DLD1 (cell line): Measurements from ENCODE around the gene CDK7.
"Not testable (repeated sequence)": the region's sequence is repeated elsewhere in the genome, so short reads cannot be mapped to it uniquely, and the experiment has no call there.

Experiments
- in situ Hi-C: cut with HindIII; loops from 2 replicates; pipeline ENCODE4 v1.10.0; 2017; ENCODE audit warnings: low sequenced_read_pairs

The CDK7 gene

GRCh38 chr5:69234457-69235268, at the start of gene CDK7:
Gene CDK7, plus strand, starts transcription at chr5:69234886. Its CDS starts 90 bp downstream, at chr5:69234976.
- in situ Hi-C loops = no loop called here

- in situ Hi-C loops = no loop called here
Observed at GRCh38 chr5:69187342-69187741, 47.3 kb upstream of the CDK7 start.

DNA sequence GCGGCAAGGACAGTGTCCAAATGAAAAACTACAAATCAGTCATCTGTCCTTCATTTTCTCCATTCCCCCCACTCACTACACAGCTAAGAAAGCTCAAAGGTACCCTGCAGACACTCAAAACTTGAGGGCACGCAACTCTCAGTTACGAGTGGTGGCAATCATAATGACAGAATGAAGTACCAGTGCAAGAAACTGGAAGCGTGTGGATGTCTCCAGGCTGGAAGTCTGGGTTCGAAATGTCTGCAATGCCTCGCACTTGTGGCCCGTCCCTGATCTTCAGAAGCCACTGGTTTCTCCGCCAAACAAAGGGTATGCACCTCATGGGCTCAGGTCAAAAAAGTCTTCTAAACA, 45.9 kb upstream of the CDK7 start:
- in situ Hi-C loops = no loop called here

DNA sequence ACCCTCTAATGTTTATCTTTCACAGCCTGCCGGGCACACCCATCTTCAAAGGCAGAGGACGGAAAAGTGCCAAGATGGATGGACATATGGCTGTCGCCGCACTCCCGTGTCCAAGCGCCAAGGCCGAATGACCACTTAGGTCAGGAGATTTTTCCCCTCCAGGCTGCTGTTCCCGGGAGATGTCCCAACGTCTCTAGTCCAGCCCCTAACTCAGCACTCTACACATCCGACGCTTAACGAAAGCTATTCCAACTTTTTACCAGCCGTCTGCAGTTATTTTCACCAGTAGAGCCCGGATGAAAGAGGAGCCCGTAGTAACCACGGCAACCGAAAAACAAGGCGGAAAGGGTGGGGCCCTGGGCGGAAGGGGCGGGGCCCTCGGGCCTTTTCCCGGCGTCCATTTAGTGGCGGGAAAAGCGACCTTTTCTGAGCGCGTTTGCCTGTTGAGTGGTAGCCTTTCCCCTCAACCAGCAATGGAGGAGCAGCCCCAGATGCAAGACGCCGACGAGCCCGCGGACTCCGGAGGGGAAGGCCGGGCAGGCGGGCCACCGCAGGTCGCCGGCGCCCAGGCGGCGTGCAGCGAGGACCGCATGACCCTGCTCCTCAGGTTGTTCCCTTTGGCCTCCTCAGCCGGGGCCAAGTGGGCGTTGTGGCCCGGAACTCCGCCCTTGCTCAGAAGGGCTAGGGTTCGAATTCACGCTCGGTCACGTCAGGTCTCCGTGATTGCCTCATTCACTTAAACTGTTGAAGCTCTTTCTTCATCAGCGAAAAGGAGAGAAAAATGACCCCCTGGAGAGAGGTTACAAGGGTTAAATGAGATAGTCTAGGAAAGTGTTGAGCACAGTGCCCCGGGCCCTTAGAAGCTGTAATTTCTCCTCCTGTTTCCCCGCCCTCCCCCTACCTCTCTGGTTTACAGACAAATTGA, 45.3 kb upstream of the CDK7 start, which contains the start of gene CENPH:
Gene CENPH, plus strand, starts transcription at position 422 of the 925 bp plus-strand sequence. Its CDS starts 52 bp downstream, at position 474.
- in situ Hi-C loops = no loop called here

DNA sequence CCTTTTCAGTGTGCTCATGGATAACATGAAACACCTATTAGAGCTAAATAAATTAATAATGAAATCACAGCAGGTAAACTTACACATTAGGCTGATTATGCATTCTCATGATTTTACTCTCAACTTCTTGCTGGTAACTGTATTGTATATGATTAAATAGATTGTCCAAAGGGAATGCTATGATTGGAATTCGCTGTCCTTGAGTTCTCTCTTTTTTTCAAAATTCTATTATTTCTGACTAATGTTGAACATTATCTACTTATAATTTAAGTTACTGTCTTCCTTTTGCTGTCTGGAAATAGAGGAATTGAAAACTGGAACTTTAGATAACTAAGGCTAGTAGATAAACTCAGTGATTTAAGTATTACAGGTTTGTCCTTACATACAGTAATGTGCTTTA, 32.2 kb upstream of the CDK7 start:
- in situ Hi-C loops = no loop called here

DNA sequence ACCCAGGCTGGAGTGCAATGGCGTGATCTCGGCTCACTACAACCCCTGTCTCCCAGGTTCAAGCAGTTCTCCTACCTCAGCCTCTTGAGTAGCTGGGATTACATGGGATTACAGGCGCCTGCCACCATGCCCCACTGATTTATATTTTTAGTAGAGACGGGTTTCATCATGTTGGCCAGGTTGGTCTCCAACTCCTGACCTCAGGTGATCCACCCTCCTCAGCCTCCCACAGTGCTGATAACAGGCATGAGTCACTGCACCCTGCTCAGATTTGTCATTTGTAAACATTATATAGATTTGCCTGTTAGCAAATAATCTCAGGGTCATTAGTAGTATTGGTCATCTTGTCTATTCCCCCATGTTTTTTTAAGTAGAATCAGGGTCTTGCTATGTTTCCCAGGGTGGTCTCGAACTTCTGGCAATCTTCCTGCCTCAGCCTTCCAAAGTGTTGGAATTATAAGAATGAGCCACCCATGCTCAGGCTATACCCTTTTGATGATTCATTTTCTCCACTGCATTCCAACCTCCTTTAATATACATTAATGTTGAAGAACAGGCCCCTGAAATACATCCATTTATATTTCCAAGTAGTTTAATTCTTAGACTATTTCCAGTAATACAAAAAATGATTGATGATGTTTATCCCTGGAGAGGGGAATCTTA, 28.0 kb upstream of the CDK7 start:
- in situ Hi-C loops = no loop called here

- in situ Hi-C loops = no loop called here
Observed at GRCh38 chr5:69209602-69210001, 25.1 kb upstream of the CDK7 start.

GRCh38 chr5:69211200-69211599, 23.5 kb upstream of the CDK7 start:
- in situ Hi-C loops = no loop called here

DNA sequence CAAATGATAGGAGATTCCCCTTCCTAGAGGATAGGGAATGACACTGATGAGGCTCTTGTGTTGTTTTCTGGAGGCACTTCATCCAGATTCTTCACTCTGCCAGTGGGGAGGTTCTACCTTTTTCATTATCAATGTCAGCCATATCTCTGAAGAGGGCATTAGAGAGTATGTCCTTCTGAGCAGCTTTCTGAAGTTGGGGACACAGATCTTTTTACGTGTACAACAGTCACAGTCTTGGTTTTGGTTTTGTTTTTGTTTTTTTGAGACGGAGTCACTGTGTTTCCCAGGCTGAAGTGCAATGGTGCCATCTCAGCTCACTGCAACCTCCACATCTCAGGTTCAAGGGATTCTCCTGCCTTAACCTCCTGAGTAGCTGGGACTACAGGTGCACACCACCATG, 22.7 kb upstream of the CDK7 start:
- in situ Hi-C loops = no loop called here

- in situ Hi-C loops = no loop called here
Observed at GRCh38 chr5:69213513-69214215, 21.0 kb upstream of the CDK7 start.

- in situ Hi-C loops = no loop called here
Observed at GRCh38 chr5:69217151-69217511, 17.6 kb upstream of the CDK7 start.

- in situ Hi-C loops = no loop called here
Observed at GRCh38 chr5:69217548-69218526, 16.8 kb upstream of the CDK7 start.

DNA sequence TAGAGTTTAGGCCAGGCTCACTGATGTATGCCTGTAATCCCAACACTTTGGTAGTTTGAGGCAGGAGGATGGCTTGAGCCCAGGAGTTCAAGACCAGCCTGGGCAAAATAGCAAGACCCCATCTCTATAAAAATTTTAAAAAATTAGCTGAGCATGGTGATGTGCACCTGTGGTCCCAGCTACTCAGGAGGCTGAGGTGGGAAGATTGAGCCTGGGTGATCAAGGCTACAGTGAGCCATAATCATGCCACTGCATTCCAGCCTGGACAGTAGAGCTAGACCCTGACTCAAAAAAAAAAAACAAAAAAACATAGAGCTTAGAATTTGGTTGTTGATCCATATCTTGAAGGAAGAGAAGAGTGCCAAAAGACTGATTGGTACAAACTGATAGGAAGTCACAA, 14.7 kb upstream of the CDK7 start:
- in situ Hi-C loops = no loop called here

GRCh38 chr5:69220371-69220770, 14.3 kb upstream of the CDK7 start:
- in situ Hi-C loops = not testable (repeated sequence)

GRCh38 chr5:69220833-69221232, 13.9 kb upstream of the CDK7 start:
- in situ Hi-C loops = not testable (repeated sequence)

GRCh38 chr5:69224520-69224919, 10.2 kb upstream of the CDK7 start:
- in situ Hi-C loops = no loop called here

DNA sequence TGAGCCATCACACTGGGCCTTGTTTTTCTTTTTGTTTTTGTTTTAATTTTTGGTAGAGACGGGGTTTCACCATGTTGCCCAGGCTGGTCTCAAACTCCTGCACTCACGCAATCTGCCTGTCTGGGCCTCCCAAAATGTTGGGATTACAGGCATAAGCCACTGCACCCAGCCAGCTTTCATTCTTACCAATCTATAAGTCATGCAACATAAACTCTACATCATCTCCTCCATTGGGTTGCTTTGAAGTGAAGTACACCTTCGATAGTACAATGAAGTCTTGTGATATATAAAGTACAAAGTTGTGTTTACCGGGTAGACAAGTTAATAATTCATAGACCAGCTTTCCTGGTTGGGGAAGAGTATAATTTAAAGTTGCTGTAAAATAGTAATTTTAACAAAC, 8.8 kb upstream of the CDK7 start:
- in situ Hi-C loops = no loop called here

DNA sequence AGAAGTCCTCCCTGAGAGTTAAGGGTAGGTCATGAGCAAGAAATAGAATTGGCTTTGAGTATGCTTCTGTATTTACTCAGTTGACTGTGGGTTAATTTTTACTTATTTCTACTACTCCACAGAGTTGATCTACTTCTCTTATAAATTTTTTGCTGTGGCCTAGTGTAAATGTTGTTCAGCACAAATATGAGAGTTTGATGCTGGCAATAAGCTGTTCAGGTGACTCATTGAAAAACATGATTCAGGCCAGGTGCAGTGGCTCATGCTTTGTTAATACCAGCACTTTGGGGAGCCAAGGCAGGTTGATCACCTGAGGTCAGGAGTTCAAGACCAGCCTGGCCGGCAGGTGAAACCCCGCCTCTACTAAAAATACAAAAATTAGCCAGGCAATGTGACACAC, 4.5 kb upstream of the CDK7 start:
- in situ Hi-C loops = no loop called here

DNA sequence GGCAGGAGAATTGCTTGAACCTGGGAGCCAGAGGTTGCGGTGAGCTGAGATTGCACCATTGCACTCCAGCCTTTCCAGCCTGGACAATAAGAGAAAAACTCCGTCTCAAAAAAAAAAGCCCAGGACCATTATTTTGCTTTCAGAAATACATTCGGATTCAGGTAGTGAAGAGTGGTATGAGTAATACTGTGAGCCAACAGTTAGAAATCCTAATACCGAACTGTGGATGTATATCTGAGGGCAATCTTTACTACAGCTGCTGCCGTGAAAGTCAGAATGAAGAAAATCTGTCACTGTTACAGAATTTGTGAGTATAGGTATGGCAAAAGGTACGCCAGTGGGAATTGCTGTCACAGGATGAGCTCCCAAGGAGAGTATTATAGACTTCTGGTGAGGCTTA, 3.4 kb upstream of the CDK7 start:
- in situ Hi-C loops = no loop called here

- in situ Hi-C loops = no loop called here
Observed at GRCh38 chr5:69231851-69232250, 2.8 kb upstream of the CDK7 start.
